B cell (primary cell): ENCODE results near the gene PRDM15.

ENCODE experiments used
- CTCF ChIP-seq: fragments of 200-600 bp; IDR thresholded peaks from one replicate; pipeline ENCODE4 v1.8.0; 2022; ENCODE audit warnings: antibody characterized with exemption, mild to moderate bottlenecking
- EZH2 ChIP-seq: IDR thresholded peaks from 2 replicates; pipeline ENCODE4 v1.6.1; 2012; ENCODE audit warnings: borderline replicate concordance, low read depth, mild to moderate bottlenecking, moderate library complexity, low read length; ENCODE audit not compliant: insufficient read depth, poor library complexity, severe bottlenecking

- no peak for TF ChIP-seq CTCF
- no peak for TF ChIP-seq EZH2
Measured at GRCh38 chr21:41830145-41830707, 48.9 kb downstream of the PRDM15 start.
